Lower leg skin (tissue), 4 donors: ENCODE results near the gene CELF2. TPM values are rescaled to one million over a fixed set of nuclear protein-coding genes. Genes with fewer than 3 reads are reported as not detected.

Experiments
- DNase-seq, 2 donors: peaks; one replicate each; pipeline ENCODE4 v3.0.0-alpha.2; 2019; ENCODE audit warnings: low spot score in 2 of 2
- H3K4me3 ChIP-seq: fragments of 200-600 bp; sonication (generic); 2 replicates; pipeline ENCODE4 v1.5.1; 2017; ENCODE audit warnings: mild to moderate bottlenecking, low read depth; ENCODE audit not compliant: poor library complexity, severe bottlenecking
- POLR2A ChIP-seq, 2 donors: fragments of 450-650 bp; IDR thresholded peaks; one replicate each; pipeline ENCODE4 v1.6.1; 2016 to 2017; ENCODE audit warnings: antibody characterized with exemption in 2 of 2, mild to moderate bottlenecking in 1 of 2, moderate library complexity in 1 of 2
- WGBS, 2 donors: methylation state at CpG; one replicate each; pipeline ENCODE4 v1.1.5; 2018; 5-methylcytosine and 5-hydroxymethylcytosine counted together
- intact Hi-C: fragments of 100-400 bp; cut with DNase I; formaldehyde crosslinking; loops from one replicate; pipeline ENCODE4 v1.15.0; 2023; ENCODE audit warnings: low total_unique reads
- total RNA-seq, 4 donors: library from RNA; depleted of rRNA; stranded (reverse); fragments of >200 nt; gene quantifications; one replicate each; pipeline ENCODE4 v1.1.0, GENCODE V29; 2016
- TF ChIP-seq, protein P1 (sequence below), 3 donors: fragments of 450-650 bp; IDR thresholded peaks; one replicate each; pipeline ENCODE4 v1.5.1; 2016; ENCODE audit warnings: antibody characterized with exemption in 3 of 3, mild to moderate bottlenecking in 3 of 3, moderate library complexity in 2 of 3

Gene CELF2
- total RNA-seq, 4 donors from 2014 or later, result 16.9 to 39.9 (median 20.7) TPM

DNA sequence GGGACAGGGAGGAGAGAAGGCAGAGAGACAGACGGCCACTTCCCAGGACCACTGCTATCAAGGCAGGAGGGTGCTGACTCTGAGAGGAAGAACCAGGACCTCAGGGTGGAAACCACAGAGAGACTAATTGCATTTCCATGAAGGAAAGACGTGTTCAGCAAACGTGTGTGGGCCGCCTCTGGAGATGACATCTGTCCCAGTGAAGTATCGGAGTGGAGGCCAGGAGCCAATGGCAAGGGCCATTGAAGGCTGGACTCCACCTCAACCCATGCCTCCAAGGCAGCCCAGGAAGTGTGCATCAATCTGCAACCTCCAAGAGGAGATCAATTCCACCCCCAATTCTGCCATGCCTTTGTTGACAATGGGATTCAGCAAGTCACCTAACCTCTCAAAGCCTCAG lies 363.8 kb downstream of the CELF2 start:
- 74 to 81% methylated on average over 5 of the region's 5 CpGs for WGBS, 2 donors
- DNase-seq, result no peak
- no peak overlapping the region for H3K4me3 ChIP-seq
- intact Hi-C loops, result no loop called here
- no peak for TF ChIP-seq POLR2A (IDR thresholded peaks at IDR 0.05)
- TF ChIP-seq, protein P1, sequence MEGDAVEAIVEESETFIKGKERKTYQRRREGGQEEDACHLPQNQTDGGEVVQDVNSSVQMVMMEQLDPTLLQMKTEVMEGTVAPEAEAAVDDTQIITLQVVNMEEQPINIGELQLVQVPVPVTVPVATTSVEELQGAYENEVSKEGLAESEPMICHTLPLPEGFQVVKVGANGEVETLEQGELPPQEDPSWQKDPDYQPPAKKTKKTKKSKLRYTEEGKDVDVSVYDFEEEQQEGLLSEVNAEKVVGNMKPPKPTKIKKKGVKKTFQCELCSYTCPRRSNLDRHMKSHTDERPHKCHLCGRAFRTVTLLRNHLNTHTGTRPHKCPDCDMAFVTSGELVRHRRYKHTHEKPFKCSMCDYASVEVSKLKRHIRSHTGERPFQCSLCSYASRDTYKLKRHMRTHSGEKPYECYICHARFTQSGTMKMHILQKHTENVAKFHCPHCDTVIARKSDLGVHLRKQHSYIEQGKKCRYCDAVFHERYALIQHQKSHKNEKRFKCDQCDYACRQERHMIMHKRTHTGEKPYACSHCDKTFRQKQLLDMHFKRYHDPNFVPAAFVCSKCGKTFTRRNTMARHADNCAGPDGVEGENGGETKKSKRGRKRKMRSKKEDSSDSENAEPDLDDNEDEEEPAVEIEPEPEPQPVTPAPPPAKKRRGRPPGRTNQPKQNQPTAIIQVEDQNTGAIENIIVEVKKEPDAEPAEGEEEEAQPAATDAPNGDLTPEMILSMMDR (IDR thresholded peaks at IDR 0.05), result no peak

DNA sequence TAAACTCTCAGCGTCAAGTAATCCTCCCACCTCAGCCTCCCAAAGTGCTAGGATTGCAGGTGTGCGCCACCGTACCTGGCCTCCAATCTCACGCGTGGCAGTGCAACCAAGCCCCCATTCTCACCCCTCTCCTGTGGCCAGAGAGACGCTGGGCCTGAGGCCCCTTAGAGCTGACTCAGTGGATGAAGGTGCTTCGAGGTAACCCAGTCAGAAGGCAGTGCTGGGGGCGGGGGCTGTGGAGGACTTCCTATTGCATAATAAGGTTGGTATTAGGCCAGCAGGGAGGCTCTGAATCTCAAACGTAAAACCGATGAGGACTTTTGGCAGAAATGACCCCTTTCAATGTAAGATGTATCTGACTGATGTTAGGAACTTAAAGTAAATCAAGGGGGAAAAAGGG lies 364.5 kb downstream of the CELF2 start:
- DNase-seq, result no peak
- no peak for TF ChIP-seq POLR2A (IDR thresholded peaks at IDR 0.05)
- TF ChIP-seq, protein P1 (IDR thresholded peaks at IDR 0.05), result no peak
- 79 to 86% methylated on average over 10 of the region's 10 CpGs for WGBS, 2 donors
- H3K4me3 ChIP-seq, result no peak overlapping the region
- intact Hi-C loops, result no loop called here

DNA sequence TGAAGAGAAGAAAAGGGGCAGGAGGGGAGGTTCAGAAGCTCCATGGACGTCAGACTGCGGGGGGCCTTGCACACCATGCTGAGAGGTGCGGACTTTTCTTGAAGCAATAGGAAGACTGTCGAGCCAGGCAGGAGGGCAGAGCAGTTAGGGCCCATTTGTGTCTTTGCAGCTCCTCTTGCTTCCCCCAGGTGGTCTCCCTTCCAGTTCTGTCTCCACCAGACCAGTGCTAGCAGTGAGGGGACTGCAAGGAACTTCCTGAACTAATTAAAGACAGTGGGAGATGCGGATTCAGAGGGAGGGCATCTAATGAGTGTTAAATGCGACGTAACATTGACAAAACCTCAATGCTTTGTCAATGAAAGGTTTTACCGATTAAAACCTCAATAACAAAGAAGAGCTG lies 368.4 kb downstream of the CELF2 start:
- H3K4me3 ChIP-seq, result no peak overlapping the region
- WGBS, 2 donors, result 89% methylated on average over 8 of the region's 8 CpGs
- intact Hi-C loops, result no loop called here
- TF ChIP-seq POLR2A (IDR thresholded peaks at IDR 0.05), result no peak
- TF ChIP-seq, protein P1 (IDR thresholded peaks at IDR 0.05), result no peak
- DNase-seq, result no peak
